ENCODE measurements around the gene PLCH1.
A peak's percentile ranks its signal among the peaks of the same experiment; 100 is the strongest.

The PLCH1 gene

DNA sequence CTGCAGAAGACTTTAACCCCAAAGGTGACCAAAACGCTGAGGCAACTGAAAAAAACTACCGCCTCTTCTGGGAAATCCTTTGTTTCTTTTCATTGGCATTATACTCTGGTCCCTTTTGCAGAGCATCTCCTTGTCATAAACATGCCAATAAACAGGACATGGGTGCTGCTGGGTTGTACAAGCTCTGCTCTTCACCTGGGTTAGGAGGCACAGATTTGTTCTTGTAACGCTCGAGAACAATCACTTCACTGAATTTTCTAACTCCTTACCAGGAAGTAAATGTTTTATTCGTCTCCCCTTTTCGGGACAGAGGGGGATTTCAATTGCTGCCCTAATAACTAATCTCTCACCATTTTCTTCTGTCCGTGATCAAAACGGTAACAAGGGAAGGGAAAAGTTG, 1.3 kb downstream of the PLCH1 start:
- Histone ChIP-seq H3K4me1 (ENCODE audit: insufficient read depth, low read length) (peaks cover 47% of the 10 kb centered on the region), H3K36me3 (ENCODE audit: insufficient read depth, low read length) (no peaks in the 10 kb centered on the region), H3K9ac (ENCODE audit: low read depth, low read length) (peak overlapping the region; percentile 78), H3K27ac (ENCODE audit: low read depth, low read length) (no peak overlapping the region), H3K4me3 (ENCODE audit: low read length) (peak overlapping the region; percentile 89), H3K27me3 (ENCODE audit: insufficient read depth, low read length) (no peaks in the 10 kb centered on the region), H3K9me3 (ENCODE audit: insufficient read depth, low read depth, low read length) (no peaks in the 10 kb centered on the region)
- 25% methylated on average over 8 of the region's 8 CpGs for WGBS

GRCh38 chr3:155742349-155742965, 2.4 kb downstream of the PLCH1 start:
- H3K27ac ChIP-seq (ENCODE audit: low read depth, low read length), result no peak overlapping the region
- no peak overlapping the region for H3K9ac ChIP-seq (ENCODE audit: low read depth, low read length)
- H3K36me3 ChIP-seq (ENCODE audit: insufficient read depth, low read length), result no peaks in the 10 kb centered on the region
- no peak overlapping the region; the same call in 1 of the 2 replicates for H3K4me3 ChIP-seq (ENCODE audit: low read length)
- no peaks in the 10 kb centered on the region for H3K9me3 ChIP-seq (ENCODE audit: insufficient read depth, low read depth, low read length)
- H3K4me1 ChIP-seq (ENCODE audit: insufficient read depth, low read length), result peaks cover 36% of the 10 kb centered on the region
- no peaks in the 10 kb centered on the region for H3K27me3 ChIP-seq (ENCODE audit: insufficient read depth, low read length)
- 95% methylated on average over 5 of the region's 5 CpGs for WGBS

- H3K27ac ChIP-seq (ENCODE audit: low read depth, low read length), result no peak overlapping the region
- H3K4me1 ChIP-seq (ENCODE audit: insufficient read depth, low read length), result peaks cover 27% of the 10 kb centered on the region
- no peaks in the 10 kb centered on the region for H3K36me3 ChIP-seq (ENCODE audit: insufficient read depth, low read length)
- H3K9ac ChIP-seq (ENCODE audit: low read depth, low read length), result no peak overlapping the region
- H3K9me3 ChIP-seq (ENCODE audit: insufficient read depth, low read depth, low read length), result no peaks in the 10 kb centered on the region
- no peaks in the 10 kb centered on the region for H3K27me3 ChIP-seq (ENCODE audit: insufficient read depth, low read length)
- no peak overlapping the region for H3K4me3 ChIP-seq (ENCODE audit: low read length)
Measured at GRCh38 chr3:155741603-155742002, 3.3 kb downstream of the PLCH1 start.

DNA sequence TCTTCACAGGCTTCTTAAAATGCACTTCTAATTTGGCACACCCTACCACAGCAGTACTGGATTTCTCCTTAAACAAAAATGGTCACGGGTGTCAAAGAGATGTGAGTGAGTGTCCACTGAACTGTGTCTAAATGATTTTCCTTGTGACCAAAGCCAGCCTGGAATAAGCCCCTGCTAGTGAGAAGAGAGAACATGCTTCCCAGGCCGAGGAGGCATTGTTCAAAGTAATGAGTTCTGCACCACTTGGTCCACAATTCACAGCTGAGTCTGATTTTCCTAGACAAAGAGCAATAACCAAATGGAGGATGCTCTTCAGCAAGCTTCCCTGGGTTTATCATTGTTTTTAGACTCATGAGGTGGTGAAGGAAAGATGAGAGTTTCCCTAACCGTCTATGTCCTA, 3.8 kb downstream of the PLCH1 start:
- Histone ChIP-seq H3K27me3 (ENCODE audit: insufficient read depth, low read length) (no peaks in the 10 kb centered on the region), H3K4me1 (ENCODE audit: insufficient read depth, low read length) (peaks cover 23% of the 10 kb centered on the region; the same call in 1 of the 2 replicates), H3K9ac (ENCODE audit: low read depth, low read length) (no peak overlapping the region), H3K27ac (ENCODE audit: low read depth, low read length) (no peak overlapping the region), H3K36me3 (ENCODE audit: insufficient read depth, low read length) (no peaks in the 10 kb centered on the region), H3K4me3 (ENCODE audit: low read length) (no peak overlapping the region), H3K9me3 (ENCODE audit: insufficient read depth, low read depth, low read length) (no peaks in the 10 kb centered on the region)
- WGBS, result 83% methylated on average over 3 of the region's 3 CpGs

GRCh38 chr3:155739154-155739553, 5.7 kb downstream of the PLCH1 start:
- Histone ChIP-seq H3K36me3 (ENCODE audit: insufficient read depth, low read length) (no peaks in the 10 kb centered on the region), H3K4me1 (ENCODE audit: insufficient read depth, low read length) (peaks cover 23% of the 10 kb centered on the region; the same call in 1 of the 2 replicates), H3K9ac (ENCODE audit: low read depth, low read length) (no peak overlapping the region), H3K9me3 (ENCODE audit: insufficient read depth, low read depth, low read length) (no peaks in the 10 kb centered on the region), H3K27ac (ENCODE audit: low read depth, low read length) (no peak overlapping the region), H3K27me3 (ENCODE audit: insufficient read depth, low read length) (no peaks in the 10 kb centered on the region), H3K4me3 (ENCODE audit: low read length) (no peak overlapping the region)
- 90% methylated on average over 5 of the region's 5 CpGs for WGBS

GRCh38 chr3:155738580-155739076, 6.2 kb downstream of the PLCH1 start:
- no peaks in the 10 kb centered on the region for H3K36me3 ChIP-seq (ENCODE audit: insufficient read depth, low read length)
- H3K4me3 ChIP-seq (ENCODE audit: low read length), result no peak overlapping the region
- peaks cover 21% of the 10 kb centered on the region; the same call in 1 of the 2 replicates for H3K4me1 ChIP-seq (ENCODE audit: insufficient read depth, low read length)
- WGBS, result 95% methylated on average over 13 of the region's 13 CpGs
- no peak overlapping the region for H3K27ac ChIP-seq (ENCODE audit: low read depth, low read length)
- no peaks in the 10 kb centered on the region for H3K9me3 ChIP-seq (ENCODE audit: insufficient read depth, low read depth, low read length)
- H3K27me3 ChIP-seq (ENCODE audit: insufficient read depth, low read length), result no peaks in the 10 kb centered on the region
- no peak overlapping the region for H3K9ac ChIP-seq (ENCODE audit: low read depth, low read length)

DNA sequence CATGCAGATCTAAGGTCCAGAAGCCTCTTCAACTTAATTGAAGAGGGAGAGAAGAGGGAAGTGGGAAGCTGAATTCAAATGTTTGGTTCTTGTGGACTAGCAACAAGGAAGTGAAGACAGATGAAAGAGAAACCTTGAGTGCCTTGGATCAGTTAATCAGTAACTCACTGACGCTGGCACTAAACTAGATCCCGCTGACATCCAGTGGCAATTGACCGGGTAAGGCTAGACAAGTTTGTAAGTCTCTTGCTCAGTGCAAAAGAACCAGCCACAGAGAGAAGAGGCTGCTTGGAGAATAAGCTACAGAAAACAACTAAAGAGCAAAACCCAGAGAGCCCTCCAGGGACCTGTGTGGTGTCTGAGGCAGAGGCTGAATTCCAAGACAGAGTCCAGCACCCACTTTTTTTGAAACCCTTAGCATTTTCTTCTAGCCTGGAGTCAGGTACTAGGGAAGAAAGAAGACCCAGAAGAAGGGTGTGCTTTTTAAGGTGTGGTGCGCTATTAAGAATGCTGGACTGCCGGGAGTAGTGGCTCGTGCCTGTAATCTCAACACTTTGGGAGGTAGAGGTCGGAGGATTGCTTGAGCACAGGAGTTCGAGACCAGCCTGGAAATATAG, 6.9 kb downstream of the PLCH1 start:
- Histone ChIP-seq H3K9me3 (ENCODE audit: insufficient read depth, low read depth, low read length) (no peaks in the 10 kb centered on the region), H3K4me1 (ENCODE audit: insufficient read depth, low read length) (peaks cover 19% of the 10 kb centered on the region; the same call in 1 of the 2 replicates), H3K27me3 (ENCODE audit: insufficient read depth, low read length) (no peaks in the 10 kb centered on the region), H3K36me3 (ENCODE audit: insufficient read depth, low read length) (no peaks in the 10 kb centered on the region), H3K9ac (ENCODE audit: low read depth, low read length) (no peak overlapping the region), H3K27ac (ENCODE audit: low read depth, low read length) (peak overlapping the region; percentile 43; the same call in 1 of the 2 replicates), H3K4me3 (ENCODE audit: low read length) (no peak overlapping the region)
- 89% methylated on average over 8 of the region's 8 CpGs for WGBS

- H3K9me3 ChIP-seq (ENCODE audit: insufficient read depth, low read depth, low read length), result no peaks in the 10 kb centered on the region
- H3K4me1 ChIP-seq (ENCODE audit: insufficient read depth, low read length), result peaks cover 10% of the 10 kb centered on the region; the same call in 1 of the 2 replicates
- H3K27ac ChIP-seq (ENCODE audit: low read depth, low read length), result no peak overlapping the region
- no peaks in the 10 kb centered on the region for H3K27me3 ChIP-seq (ENCODE audit: insufficient read depth, low read length)
- H3K9ac ChIP-seq (ENCODE audit: low read depth, low read length), result no peak overlapping the region
- 83% methylated on average over 4 of the region's 4 CpGs for WGBS
- no peak overlapping the region for H3K4me3 ChIP-seq (ENCODE audit: low read length)
- H3K36me3 ChIP-seq (ENCODE audit: insufficient read depth, low read length), result no peaks in the 10 kb centered on the region
Measured at GRCh38 chr3:155736381-155736780, 8.5 kb downstream of the PLCH1 start.

- WGBS, result 95% methylated on average over 2 of the region's 2 CpGs
Measured at GRCh38 chr3:155730843-155731242, 14.0 kb downstream of the PLCH1 start.

DNA sequence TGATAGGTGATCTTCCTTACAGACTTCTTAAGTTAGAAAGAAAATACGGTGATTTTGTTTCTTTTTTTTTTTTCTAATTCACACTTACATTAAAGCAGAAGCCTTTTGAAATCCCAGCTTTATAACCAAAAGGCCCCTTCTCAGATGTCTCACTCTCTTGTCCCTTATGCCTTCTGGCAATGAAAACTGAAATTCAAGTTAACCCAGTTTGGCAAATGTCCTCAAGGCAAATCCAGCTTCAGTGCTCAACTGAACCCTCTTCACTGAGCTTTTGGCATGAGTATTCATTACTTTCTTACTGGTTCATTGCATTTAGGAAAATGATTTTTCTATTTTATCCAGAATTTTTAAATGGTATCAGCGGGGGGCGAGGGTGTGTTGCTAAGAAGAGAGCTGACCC, 17.0 kb downstream of the PLCH1 start:
- Histone ChIP-seq H3K9ac (ENCODE audit: low read depth, low read length) (no peak overlapping the region), H3K4me1 (ENCODE audit: insufficient read depth, low read length) (peaks cover 7% of the 10 kb centered on the region; the same call in 1 of the 2 replicates), H3K27ac (ENCODE audit: low read depth, low read length) (no peak overlapping the region), H3K4me3 (ENCODE audit: low read length) (no peak overlapping the region), H3K27me3 (ENCODE audit: insufficient read depth, low read length) (no peaks in the 10 kb centered on the region), H3K36me3 (ENCODE audit: insufficient read depth, low read length) (peaks cover 4% of the 10 kb centered on the region; the same call in 1 of the 2 replicates), H3K9me3 (ENCODE audit: insufficient read depth, low read depth, low read length) (no peaks in the 10 kb centered on the region)
- 97% methylated on average over 3 of the region's 3 CpGs for WGBS

More at GRCh38 chr3:155730843-155731242, 14.0 kb downstream of the PLCH1 start:
- Histone ChIP-seq H3K9ac (ENCODE audit: low read depth, low read length) (no peak overlapping the region), H3K4me3 (ENCODE audit: low read length) (no peak overlapping the region), H3K4me1 (ENCODE audit: insufficient read depth, low read length) (peaks cover 6% of the 10 kb centered on the region; the same call in 1 of the 2 replicates), H3K27me3 (ENCODE audit: insufficient read depth, low read length) (no peaks in the 10 kb centered on the region), H3K9me3 (ENCODE audit: insufficient read depth, low read depth, low read length) (no peaks in the 10 kb centered on the region), H3K36me3 (ENCODE audit: insufficient read depth, low read length) (peaks cover 2% of the 10 kb centered on the region; the same call in 1 of the 2 replicates), H3K27ac (ENCODE audit: low read depth, low read length) (no peak overlapping the region)

GRCh38 chr3:155714295-155714718, 30.6 kb downstream of the PLCH1 start:
- no peak overlapping the region for H3K27ac ChIP-seq (ENCODE audit: low read depth, low read length)
- H3K36me3 ChIP-seq (ENCODE audit: insufficient read depth, low read length), result no peaks in the 10 kb centered on the region
- H3K9ac ChIP-seq (ENCODE audit: low read depth, low read length), result no peak overlapping the region
- no peak overlapping the region for H3K4me3 ChIP-seq (ENCODE audit: low read length)
- H3K9me3 ChIP-seq (ENCODE audit: insufficient read depth, low read depth, low read length), result peaks cover 19% of the 10 kb centered on the region
- 56% methylated on average over 5 of the region's 5 CpGs for WGBS
- peaks cover 20% of the 10 kb centered on the region; the same call in 1 of the 2 replicates for H3K4me1 ChIP-seq (ENCODE audit: insufficient read depth, low read length)
- H3K27me3 ChIP-seq (ENCODE audit: insufficient read depth, low read length), result no peaks in the 10 kb centered on the region
